Hindlimb muscle (tissue), 1 donor: ENCODE data around the gene EPOP. TPM values are rescaled to one million over a fixed set of nuclear protein-coding genes. Genes with fewer than 3 reads are reported as not detected.

Source experiments
- DNase-seq: peaks from one replicate; pipeline ENCODE4 v3.0.0-alpha.2; 2013
- polyA plus RNA-seq: library from polyadenylated mRNA; unstranded; fragments of 120-200 nt; gene quantifications from one replicate; pipeline ENCODE4 v1.2.1, GENCODE V29; 2013; ENCODE audit not compliant: insufficient read length

Gene EPOP
- 0.48 TPM for polyA plus RNA-seq

DNA sequence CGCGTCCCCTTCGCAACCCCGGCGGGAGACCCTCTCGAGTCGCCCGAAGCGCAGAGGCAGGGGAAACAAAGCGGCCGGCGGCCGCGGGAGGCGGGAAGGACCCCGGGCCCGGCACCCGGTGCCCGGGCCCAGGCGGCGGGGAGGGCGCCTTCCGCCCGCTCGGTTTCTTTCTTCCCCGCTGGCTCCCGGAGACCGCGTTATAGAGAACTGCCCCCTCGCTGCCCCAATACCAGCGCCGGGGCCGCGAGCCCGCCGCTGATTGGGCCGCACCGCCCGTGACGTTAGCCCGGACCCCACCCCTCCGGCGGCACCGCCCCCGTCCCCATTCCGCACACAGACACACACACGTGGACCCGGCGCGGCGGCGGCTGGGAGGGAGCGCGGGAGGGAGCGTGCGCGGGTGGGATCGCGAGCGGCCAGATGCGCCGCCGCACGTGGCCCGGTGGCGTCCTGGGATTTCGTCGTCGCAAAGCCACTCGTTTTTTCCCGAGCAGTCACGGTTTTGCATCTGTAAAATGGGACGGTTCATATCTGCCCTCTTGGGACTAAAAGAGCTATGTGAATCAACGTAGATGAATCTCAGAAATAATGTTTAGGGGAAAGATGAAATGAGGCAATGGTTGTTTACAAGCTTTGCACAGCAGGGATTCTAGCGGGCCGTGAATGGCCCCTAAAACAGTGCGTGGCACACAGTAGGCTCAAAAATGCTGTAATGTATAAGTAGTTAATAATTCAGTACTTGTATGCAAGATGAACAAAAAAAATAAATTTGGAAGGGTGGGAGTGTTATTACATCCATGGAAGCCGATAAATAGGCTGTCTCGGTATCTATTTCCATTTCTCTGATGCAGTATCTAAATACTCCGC lies at the start of gene EPOP:
Gene EPOP, minus strand, starts transcription at position 209 of the 867 bp plus-strand sequence. CDS start 462 bp downstream, outside the sequence.
- peak; percentile 78 for DNase-seq

DNA sequence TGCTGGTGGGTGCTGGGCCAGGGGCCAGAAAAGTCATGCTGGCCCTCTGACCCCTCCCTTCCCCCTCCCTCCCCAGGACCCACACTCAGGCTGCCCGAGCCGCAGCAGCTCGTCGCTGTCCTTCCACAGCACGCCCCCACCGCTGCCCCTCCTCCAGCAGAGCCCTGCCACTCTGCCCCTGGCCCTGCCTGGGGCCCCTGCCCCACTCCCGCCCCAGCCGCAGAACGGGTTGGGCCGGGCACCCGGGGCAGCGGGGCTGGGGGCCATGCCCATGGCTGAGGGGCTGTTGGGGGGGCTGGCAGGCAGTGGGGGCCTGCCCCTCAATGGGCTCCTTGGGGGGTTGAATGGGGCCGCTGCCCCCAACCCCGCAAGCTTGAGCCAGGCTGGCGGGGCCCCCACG lies 47.0 kb upstream of the EPOP start:
- no peak for DNase-seq

DNA sequence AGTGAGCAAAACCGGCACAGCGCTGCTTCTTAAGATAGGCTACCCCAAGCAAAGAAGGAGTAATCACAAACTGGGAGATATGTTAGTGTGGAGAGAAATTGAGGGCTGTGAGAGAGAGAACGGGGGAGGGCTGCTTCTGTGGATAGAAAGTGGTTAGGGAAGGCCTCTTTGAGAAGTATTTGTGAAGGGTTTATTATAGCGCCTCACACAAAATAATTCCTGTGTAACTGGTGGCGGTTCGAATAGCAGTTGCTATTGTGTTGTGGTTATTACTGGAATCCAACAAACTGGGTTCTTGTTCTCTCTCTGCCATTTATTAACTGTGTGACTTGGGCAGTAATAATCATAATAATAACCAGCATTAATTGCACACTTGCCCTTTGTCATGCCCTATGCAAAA lies 46.2 kb upstream of the EPOP start:
- DNase-seq: no peak

DNA sequence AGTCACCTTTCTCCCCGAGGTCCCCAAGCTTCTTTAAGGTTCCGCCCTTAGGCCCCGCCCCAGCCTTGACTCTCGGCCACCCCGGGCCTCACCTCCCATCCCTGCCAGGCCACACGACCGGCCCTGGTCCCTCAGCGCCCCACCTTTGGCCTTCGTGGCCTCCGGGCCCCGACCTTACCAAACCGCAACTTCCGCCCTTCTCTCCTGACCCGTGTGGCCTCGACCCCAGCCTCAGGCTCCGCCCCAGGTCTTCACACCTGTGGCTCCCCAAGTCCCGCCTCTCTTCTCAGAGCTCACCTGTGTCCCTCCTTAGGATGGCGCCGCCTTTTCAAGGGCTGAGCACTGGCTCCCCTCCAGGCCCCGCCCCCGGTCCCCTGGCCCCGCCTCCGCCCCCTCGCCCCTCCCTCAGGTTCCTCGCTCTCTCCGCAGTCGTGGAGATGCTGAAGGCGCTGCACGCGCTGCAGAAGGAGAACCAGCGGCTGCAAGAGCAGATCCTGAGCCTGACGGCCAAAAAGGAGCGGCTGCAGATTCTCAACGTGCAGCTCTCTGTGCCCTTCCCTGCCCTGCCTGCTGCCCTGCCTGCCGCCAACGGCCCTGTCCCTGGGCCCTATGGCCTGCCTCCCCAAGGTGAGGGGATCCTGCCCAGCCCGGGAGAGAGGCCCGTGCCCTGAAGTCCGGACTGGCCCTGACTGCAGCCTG lies 45.3 kb upstream of the EPOP start:
- DNase-seq: no peak

DNA sequence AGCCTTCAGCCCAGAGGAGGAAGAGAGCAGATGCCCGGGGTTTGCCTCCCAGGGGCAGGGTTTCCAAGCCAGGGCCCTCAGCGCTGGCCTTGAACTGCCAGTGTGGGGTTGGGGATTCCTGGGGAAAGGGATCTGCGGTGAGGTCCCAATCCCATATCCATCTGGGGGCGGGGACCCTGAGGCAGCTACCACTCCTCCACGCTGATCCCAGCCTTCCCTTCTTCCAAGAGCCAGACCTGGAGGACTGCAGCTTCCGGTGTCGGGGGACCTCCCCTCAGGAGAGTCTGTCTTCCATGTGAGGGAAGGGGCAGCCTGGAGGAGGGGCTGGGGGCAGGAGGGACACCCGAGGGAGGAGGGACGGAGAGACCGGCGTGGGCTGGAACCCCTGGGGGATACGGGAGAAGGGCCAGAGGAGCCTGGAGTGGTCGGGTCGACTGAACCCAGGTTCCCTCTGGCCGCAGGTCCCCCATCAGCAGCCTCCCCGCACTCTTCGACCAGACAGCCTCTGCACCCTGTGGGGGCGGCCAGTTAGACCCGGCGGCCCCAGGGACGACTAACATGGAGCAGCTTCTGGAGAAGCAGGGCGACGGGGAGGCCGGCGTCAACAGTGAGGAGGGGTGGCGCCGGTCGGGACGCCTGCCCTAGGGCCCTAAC lies 44.7 kb upstream of the EPOP start:
- no peak for DNase-seq

DNA sequence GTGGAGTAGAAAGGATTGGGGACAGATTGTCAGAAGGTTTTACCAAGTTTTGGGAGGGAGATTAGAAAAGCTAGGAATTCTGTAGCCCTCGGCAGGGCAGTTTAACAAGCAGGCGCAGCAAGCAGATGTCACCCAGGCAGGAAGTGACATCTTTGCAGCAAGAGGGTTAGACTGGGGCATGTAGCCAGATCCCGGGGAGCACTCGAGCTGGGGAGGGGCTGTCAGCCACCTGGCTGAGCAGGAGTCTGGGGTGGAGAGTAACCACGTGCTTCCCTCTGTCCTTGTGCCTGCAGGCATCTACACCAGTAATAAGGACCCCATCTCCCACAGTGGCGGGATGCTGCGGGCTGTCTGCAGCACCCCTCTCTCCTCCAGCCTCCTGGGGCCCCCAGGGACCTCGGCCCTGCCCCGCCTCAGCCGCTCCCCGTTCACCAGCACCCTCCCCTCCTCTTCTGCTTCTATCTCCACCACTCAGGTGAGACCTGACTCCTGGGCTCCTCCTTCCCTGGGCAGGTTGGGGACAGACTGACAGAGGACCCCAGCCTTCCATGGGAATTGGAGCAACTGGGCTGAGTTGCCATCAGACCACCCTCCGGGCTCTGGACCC lies 42.5 kb upstream of the EPOP start:
- no peak for DNase-seq

DNA sequence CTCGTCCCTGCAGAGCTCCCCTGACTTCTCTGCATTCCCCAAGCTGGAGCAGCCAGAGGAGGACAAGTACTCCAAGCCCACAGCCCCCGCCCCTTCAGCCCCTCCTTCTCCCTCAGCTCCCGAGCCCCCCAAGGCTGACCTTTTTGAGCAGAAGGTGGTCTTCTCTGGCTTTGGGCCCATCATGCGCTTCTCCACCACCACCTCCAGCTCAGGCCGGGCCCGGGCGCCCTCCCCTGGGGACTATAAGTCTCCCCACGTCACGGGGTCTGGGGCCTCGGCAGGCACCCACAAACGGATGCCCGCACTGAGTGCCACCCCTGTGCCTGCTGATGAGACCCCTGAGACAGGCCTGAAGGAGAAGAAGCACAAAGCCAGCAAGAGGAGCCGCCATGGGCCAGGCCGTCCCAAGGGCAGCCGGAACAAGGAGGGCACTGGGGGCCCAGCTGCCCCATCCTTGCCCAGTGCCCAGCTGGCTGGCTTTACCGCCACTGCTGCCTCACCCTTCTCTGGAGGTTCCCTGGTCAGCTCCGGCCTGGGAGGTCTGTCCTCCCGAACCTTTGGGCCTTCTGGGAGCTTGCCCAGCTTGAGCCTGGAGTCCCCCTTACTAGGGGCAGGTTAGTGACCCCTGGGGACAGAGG lies 41.7 kb upstream of the EPOP start:
- no peak for DNase-seq

DNA sequence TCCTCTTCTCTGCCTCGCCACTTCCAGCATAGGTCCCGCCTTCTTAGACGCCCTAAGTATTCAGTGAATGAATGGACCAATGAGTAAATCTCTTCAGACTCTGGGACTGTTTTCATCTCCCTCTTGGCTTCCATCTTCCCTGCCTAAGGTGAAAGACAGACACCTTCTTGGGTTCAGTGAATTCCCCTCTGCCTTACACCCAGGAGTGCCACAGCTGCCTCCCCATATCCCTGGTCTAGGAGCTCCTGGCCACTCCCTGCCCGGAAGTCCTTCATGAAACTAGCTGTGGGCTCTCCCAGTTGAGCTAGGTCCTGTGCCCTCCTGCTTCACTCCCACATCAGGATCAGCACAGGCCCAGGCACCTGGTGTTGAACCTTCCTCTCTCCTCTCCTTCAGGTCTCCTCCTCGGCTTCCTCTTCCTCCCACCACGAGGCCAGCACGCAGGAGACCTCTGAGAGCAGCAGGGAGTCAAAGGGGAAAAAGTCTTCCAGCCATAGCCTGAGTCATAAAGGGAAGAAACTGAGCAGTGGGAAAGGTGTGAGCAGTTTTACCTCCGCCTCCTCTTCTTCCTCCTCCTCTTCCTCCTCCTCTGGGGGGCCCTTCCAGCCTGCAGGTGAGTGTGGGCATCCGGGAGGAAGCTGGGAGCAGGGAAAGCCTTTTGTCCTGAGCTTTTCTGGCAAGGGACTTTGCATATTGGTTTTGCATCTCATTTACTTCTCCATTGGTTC lies 40.6 kb upstream of the EPOP start:
- no peak for DNase-seq

DNA sequence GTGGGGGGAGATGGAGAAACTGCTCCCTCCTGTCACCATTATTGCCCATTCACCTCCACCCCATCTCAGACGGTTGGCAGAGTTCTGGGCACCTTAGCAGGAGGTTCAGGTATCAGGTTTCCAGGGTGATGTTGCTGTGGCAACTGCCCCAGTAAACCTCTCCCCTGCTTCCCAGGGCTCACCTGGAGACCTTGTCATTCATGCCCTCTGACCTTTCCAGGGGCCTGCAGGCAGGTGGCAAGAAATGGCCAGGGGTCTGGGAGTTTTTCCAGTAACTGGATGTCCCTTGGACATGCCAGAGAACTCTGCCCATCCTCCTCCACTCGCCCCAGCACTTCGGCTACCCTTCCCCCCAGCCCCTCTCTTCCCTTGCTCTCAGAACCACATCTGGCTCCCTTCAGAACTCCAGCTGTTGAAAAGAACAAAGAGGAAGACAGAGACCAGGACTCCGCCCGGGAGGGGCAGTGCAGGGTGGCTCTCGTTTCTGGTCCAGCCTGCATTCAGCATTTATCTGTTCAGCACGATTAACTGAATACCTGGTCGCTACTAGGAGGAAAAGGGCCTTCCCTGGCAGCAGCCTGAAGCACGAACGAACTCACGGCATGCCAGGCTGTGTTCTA lies 38.8 kb upstream of the EPOP start:
- no peak for DNase-seq

DNA sequence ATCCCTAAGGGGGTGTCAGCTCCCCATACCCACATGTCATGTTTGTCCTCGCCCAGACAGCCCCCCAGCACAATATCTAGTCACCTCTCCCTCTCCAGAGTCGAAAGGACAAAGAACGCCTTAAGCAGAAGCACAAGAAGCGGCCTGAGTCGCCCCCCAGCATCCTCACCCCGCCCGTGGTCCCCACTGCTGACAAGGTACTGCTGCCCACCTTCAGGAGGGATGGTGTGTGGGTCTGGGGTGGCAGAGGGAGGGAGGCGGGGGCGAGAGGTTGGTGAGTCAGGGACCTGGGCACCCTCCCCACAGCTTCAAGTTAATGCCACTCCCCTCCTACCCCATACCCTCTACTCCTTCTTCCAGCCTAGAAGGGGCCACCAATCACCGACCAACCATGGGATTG lies 37.8 kb upstream of the EPOP start:
- no peak for DNase-seq

DNA sequence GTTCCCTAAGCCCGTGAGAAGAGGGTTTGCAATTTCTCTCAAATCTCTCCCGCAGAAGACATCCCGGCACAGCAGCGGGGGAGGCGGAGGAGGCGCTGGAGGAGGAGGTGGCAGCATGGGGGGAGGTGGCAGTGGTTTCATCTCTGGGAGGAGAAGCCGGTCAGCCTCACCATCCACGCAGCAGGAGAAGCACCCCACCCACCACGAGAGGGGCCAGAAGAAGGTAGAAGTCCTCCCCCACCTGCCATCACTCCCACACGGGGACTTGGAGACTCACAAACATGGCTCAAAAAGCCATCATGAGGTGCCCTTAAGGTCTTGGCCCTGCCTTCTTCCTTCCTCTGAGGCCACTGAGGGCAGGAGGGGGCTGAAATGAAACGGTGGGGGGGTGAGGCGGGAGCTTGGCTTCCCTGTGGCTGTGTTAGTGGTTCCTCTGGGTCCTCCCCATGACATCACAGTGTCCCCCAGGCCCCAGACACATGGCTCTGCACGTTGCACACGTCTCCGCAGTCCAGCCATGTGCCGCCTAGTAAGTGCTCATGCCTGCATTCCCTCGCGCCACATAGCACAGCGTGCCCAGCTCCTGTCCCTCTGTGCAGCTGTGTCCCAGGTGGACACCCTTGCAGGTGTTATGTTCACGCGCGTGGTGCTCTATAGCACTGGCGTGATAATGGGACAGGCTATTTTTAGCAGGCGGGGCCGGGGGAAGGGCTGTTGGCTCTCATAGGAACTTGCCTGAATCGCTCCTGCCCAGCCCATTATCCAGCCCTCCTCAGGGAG lies 37.2 kb upstream of the EPOP start:
- DNase-seq: no peak

DNA sequence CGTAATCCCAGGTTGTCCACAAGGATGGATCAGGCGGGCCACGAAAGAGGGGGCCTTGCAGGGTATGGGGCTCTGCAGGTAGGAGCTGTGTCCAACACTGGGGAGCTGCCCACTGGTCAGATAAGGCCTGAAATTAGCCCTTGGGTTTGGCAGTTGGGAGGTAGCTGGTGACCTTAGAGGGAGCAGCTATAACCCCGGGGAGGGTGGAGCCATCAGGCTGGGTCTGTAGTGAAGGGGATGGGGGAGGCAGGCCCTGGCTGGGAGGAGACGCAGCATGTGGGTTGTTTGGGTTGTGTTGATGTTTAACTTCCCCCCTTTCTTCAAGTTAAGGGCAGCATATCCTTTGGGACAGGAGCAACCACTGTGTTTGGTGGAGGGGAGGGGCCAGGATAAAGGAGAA lies 36.2 kb upstream of the EPOP start:
- DNase-seq: no peak

DNA sequence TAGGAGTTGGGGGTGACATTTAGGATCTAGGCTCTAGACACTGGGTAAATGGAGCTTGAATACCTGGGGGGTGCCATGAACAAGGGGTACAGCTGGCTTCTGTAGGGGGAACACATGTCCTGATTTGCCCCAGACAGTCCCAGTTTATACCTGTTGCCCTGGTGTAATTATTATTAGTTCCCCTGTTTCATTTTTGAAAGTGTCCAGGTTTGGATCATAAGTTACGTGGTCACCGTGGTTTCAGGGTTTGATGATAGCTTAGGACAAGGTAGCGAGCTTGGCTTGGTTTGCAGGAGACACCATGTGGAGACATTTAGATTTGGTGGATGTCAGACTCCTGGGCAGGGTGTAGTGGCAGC lies 35.8 kb upstream of the EPOP start:
- DNase-seq: no peak

DNA sequence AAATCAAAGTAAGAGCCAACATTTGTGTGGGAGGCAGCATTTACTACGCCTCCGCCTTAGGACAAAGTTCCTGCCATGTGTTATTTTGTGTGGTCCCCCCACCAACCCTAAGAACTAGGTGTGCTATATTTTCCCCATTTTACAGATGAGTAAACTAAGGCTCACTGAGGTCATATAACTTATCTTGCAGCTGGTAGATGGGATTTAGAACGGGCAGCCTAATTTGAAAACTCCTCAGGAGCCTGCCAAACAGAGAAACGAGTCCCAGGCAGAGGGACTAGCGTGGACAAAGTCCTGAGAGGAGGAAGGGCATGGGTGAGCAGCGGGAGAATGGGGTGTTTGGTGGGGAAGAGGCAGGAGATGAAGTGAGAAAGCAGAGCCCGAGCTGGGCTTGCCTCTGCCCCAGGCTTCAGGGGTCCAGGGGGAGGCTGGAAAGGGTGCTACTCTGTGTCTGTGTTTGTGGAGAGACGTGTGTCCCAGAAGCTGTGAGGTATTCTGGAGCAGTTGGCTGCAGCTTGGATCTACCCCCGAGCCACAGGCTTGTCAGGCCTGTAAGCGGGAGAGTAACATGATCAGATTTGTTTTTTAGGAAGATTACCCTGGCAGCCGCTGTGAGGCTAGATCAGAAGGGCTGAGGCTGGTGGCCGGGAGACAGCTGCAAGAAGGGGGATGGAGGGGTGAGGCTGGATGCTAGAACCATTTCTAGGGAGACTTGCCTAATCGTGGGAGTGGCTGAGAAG lies 35.3 kb upstream of the EPOP start:
- DNase-seq: no peak

DNA sequence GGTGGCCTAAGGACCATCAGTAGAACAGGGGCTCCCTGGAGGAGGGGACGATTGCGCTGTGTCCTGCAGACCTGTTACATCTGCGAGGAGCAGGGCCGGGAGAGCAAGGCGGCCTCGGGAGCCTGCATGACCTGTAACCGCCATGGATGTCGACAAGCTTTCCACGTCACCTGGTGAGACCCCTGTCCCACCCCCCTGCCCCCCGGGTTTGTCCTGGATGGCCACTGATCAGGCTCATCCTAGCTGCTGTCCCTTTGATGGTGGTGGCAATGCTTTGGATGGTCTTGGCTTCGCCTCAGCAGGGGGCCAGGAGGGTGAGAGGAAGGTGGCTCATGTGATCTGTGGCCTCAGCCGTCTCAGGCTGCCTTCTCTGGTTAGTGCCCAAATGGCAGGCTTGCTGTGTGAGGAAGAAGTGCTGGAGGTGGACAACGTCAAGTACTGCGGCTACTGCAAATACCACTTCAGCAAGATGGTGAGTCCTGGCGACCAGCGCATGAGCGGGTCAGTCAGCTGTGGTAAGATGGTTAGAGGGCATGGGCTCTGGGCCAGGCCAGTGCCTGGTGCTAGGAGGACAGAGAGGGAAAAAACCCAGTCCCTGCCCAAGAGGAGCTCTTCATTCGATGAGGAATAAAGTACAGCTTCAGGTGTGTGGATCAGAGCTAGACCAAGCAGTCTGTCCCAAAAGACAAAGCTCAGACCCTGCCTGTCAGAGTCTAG lies 34.5 kb upstream of the EPOP start:
- DNase-seq: no peak

DNA sequence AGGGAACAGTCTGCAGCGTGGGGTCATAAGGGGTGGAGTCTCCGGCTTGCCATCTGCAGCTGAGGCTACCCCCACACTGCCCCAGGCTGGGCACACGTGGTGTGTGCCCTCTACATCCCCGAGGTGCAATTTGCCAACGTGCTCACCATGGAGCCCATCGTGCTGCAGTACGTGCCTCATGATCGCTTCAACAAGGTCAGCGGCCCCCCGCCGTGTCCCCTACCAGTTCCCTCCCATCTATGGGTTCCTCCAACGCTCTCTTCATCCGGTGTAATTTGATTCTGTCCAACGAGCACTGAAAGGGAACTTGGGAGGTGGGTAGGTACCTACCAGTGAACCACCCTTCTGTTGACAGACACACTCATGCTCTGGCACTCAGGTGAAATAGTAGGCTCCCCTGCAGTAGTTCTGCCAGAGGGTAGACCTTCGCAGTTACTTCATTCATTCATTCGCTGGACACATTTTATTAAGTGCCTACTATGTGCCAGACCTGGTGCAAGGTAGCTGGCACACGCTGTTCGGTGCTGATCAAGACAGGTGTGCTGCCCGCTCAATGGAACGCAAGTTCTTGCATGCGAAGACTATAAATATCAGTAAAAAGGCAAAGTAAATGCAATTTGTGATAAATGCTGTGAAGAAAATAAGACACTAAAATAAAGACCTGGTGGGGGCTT lies 33.1 kb upstream of the EPOP start:
- no peak for DNase-seq

DNA sequence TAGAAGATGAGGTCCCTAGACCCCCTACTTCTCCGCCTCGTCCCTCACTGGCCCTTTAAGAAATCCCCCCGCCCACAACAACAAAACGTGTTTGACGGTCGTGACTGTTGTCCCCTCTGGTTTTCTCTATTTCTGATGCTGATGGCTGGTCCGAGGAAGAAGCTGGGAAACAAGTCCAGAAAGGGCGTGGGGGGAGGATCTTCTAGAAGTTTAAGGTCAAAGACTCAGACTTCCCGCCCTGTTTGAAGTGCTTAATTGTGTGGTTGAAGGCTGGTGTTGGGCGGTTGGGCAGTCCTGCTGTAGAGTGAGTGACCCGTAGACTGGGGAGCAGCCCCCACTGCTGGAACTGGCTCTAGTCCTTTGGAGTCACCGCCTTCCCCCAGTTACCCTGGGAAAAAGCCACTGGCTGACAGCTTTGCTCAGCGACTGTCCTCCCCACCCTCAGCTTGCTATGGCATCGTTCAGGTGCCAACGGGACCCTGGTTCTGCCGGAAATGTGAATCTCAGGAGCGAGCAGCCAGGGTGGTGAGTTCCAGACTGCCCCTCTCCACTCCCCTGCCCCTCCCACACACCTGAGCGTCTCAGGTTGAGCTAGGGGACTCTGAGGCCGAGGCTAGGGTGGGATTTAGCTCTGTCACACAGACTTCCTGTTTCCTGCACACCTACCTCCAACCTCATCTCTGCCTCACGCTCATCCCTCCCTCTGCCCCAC lies 31.9 kb upstream of the EPOP start:
- DNase-seq: no peak
